GM21526 (cell line): Measurements from ENCODE around the gene TTK.
A peak's percentile ranks its signal among the peaks of the same experiment; 100 is the strongest.

Experiments used
- ATAC-seq: cut with Tn5 transposase; IDR thresholded peaks from one replicate; pipeline ENCODE4 v1.9.1; 2021; ENCODE audit warnings: moderate library complexity; ENCODE audit not compliant: unreplicated experiment, low FRiP score

TTK gene

GRCh38 chr6:80004173-80005072 is at the start of gene TTK:
TTK (plus strand) TSS chr6:80004649; CDS start chr6:80005844, 1,195 bp downstream.
- peak; percentile 100 for ATAC-seq

DNA sequence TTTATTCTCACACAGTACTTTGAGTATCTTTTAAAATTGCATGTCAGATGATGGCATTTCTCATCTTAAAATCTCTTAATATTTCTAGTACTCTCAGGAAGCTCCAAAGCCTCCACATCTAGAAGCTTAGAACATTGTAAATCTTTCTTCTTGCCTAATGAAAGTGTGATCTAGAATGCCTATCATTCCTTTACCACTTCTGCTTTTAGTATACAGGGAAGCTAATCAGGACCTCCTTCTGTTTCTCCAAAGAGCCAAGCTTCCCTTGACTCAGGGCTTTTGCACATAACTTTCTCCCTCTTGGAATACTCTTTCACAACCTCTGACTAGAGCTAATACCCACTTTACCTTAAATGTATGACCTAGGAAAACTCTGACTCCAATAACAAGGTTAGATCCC is 49.6 kb upstream of the TTK start:
- no peak for ATAC-seq

- no peak for ATAC-seq
Observed at GRCh38 chr6:79964607-79965081, 39.8 kb upstream of the TTK start.

DNA sequence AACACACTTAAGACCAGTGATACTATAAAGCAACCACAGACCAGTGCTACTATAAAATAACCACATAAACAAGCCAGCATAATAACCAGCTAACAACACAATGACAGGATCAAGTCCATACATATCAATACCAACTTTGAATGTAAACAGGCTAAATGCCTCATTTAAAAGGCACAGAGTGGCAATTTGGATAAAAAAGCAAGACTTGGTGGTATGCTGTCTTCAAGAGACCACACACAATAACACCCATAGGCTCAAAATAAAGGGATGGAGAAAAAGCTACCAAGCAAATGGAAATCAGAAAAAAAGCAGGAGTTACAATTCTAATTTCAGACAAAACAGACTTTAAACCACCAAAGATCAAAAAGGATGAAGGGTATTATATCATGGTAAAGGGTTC is 37.3 kb upstream of the TTK start:
- no peak for ATAC-seq

GRCh38 chr6:79969784-79970183 is 34.7 kb upstream of the TTK start:
- ATAC-seq: no peak

DNA sequence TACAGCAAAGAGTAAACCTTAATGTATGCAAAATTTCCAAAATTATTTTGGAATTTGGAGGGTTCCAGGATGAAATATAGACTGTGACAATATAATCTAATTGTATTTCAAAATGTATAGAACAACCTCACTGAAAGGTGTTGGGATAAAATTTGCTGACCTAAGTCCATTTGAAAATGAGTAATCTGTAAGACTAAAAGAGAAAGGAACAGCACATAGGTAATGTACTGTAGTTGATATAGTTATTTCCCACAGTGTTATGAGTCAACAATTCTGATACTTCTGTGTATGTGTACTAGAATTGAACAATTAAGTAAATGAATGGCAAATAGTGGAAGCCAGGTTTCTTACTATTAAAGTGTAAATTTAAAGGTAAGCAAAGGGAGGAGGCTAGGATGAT is 33.3 kb upstream of the TTK start:
- no peak for ATAC-seq

DNA sequence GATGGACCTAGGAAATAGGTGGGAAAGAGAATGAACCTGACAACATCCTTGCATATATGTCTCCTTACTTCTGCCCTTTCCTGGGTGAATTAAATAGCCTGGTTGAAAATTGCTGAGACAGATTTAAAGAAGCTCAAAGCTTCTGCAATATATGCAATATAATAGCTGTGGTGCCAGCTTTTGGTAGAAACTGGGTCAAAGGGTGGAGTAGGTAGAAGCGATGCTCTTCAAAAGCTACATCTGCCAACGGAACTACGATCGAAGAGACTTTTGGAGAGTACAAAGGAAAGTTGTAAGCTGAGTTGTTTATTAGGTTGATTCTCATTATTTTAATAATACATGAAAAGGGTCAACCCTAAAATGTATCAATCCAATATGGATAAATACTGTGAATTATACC is 22.8 kb upstream of the TTK start:
- ATAC-seq: no peak

DNA sequence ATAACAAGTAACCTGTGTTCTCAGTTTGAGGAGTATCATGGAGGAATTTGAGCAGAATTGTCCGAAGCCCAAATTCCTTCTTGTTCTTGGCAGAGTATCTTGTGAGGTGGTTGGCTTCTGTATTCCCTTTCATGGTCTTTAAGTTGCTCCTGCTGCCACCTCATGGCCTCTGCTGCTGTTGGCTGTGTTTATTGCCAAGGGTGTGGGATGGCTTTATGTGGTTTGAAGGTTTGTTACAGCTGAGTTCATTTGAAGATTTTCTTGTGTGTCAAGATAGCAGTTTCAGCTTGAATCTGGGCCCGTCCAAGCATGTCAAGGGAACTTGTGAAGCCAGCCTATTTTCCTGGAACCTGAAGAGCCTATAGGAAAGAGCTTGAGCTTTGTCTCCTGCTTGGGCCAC is 20.2 kb upstream of the TTK start:
- no peak for ATAC-seq

DNA sequence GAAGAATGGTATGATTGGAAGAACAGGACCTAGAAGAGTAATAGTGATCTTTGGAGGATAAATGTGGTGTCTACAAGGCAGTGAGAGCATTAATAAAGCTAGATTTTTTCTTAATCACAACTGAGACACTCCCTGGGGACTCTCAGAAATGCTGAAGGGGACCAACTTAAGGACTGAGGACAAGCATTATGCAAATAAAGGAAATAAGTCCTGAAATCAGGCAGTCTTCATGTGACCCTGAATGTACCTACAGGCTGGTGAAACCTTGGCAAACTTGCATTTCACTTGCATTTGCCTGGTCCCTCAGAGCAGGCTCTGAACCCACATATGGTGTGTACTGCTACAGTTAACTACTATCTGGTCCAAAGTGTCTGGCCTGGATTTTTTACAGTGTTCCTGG is 19.3 kb upstream of the TTK start:
- no peak for ATAC-seq

DNA sequence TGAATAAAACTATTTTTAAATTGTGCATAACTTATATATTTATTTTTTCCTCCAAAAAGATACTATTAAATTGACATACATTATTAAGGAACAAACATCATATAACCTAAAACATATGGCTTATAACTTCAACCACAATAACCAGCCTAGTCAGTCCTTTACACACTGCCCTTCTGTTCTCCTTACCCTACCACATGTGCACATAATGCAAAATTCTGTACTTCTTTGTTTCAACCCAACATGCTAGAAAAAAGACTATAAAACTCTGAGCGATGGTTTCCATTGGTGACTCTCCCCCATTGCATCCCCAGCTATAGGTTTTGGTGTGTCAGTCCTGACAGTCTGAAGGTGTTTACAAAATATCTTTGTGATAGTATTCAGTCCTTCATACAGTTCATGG is 14.8 kb upstream of the TTK start:
- no peak for ATAC-seq

DNA sequence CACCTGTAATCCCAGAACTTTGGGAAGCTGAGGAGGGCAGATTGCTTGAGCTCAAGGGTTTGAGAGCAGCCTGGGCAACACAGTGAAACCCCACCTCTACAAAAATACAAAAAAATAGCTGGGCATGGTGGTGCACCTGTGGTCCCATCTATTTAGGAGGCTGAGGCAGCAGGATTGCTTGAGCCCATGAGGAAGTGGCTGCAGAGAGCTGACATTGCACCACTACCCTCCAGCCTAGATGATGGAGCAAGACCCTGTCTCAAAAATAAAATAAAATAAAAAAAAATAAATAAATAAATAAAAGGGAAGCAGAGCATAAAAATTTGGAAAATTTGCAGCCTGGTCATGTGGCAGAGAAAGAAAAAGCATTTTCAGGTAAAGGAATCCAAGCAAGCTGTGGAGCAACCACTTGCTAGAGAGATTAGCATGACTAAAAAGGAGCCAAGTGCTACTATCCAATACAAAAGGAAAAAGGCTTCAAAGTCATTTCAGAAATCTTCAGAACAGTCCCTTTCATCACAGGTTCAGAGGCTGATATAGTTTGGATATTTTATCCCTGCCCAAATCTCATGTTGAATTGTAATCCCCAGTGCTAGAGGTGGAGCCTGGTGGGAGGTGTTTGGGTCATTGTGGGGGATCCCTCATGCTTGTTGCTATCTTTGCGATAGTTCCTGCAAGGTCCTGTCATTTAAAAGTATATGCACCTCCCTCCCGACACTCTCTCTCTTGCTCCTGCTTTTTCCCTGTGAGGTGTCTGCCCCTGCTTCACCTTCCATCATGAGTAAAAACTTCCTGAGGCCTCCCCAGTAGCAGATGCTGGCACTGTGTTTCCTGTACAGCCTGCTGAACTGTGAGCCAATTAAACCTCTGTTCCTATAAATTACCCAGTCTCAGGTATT is 11.2 kb upstream of the TTK start:
- ATAC-seq: no peak

DNA sequence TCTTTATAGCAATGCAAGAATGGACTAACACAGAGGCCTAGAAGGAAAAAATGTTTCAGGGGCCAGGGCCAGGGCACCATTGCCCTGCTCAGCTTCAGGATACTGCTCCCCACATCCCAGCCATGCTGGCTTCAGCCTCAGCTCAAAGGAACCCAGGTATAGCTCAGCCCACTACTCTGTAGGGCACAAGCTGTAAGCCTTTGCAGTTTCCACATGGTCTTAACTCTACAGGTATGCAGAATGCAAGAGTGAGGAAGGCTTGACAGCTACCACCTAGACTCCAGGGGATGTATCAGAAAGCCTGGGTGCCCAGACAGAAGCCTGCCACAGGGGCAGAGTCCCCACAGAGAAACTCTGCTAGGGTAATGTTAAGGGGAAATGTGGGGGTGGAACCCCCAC is 10.5 kb upstream of the TTK start:
- no peak for ATAC-seq

- no peak for ATAC-seq
Observed at GRCh38 chr6:79997728-79998127, 6.7 kb upstream of the TTK start.

DNA sequence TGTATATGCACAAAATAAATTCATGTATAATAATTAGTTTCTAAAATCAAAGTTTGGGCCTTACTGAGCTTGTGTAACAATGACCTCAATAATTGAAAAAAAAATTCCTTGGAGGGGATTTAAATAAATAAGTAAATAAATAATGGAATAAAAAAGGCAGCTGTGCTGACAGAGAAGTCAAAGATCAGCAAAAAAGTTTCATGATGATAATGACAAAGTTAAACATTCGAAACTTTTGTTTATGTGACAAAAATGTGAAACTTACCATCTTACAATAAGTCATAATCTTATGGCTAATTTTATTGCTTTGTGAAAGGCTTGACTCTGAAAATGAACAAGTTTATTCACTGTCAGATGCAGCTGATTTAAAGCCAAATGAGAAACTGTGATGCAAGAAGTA is 3.1 kb upstream of the TTK start:
- no peak for ATAC-seq

GRCh38 chr6:80003826-80004172 is 650 bp upstream of the TTK start:
- ATAC-seq: peak; percentile 13

- no peak for ATAC-seq
Observed at GRCh38 chr6:80005406-80005805, 957 bp downstream of the TTK start.

GRCh38 chr6:80006541-80006940 is 2.1 kb downstream of the TTK start:
- no peak for ATAC-seq

DNA sequence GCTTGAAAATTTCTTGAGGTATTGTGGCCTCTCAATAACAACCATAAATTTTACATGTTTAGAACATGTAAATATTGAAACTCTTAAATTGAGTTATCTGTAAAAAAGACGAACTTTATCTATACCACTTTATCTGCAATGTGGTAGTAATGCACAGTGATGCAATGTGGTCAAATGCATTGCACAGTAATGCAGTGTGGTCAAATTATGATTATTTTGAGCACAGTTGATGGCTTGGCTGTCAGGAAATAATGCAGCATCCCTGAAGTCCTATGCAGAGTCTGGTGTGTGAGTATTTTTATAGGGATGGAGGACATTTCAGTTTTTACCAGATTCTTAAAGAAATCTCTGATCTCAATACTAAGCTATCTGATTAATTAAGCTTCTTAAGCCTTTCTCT is 5.1 kb downstream of the TTK start:
- ATAC-seq: no peak

DNA sequence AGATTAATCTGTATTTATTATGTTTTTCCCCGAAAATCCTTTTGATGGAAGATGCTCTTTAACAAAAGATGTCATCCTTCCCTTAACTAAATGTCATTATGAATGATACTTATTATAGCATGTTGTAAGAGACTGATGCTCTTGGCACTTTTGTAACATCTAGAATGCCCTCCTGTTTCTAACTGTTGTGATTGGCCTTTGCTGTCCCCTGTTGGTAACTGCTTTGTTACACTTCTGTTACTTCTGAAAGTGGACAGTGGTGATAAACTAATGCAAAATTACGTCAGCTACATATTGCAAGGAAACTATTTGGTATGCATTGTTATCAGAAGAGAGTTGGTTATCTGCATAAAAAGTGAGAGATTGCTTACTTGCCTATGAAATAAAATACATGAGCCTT is 5.8 kb downstream of the TTK start:
- ATAC-seq: no peak

DNA sequence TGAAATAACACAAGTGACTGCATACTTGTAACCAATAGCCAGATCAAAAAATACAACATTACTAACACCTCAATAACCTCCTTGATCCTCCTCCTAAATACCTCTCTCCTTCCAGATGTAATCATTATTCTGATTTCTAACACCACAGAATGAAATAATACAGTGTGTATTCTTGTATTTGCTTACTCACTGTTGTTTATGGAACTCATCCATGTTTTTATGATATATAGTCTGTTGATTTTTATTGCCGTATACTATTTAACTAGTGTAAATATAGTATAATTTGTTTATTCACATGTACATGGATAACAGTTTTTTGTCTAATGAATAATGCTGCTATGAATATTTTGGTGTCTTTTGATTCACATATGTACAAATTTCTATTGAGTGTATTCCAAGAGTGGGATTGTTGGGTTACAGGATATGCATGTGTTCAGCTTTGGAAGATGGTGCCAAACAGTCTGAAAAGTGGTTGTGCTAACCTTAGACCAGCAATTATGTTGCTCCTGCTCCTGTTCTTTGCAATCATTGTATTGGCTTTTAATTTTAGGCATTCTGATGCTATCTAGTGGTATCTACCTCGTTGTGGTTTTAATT is 11.5 kb downstream of the TTK start:
- no peak for ATAC-seq
